SW480 (cell line): Measurements from ENCODE around the gene PARM1.

Experiments used
- DNase-seq: peaks from one replicate; pipeline ENCODE4 v3.0.0-alpha.2; 2016; ENCODE audit warnings: low spot score

The PARM1 gene

GRCh38 chr4:74932832-74933561 lies at the start of gene PARM1:
Gene PARM1 (plus strand): TSS chr4:74933116. CDS start chr4:74933328, 212 bp downstream.
- DNase-seq = peak; percentile 68

- DNase-seq = no peak
Measured at GRCh38 chr4:74884266-74884665, 48.6 kb upstream of the PARM1 start.

- DNase-seq = no peak
Measured at GRCh38 chr4:74886484-74886883, 46.4 kb upstream of the PARM1 start.

GRCh38 chr4:74890341-74890740 lies 42.6 kb upstream of the PARM1 start:
- DNase-seq = no peak

- no peak for DNase-seq
Measured at GRCh38 chr4:74891037-74891436, 41.9 kb upstream of the PARM1 start.

GRCh38 chr4:74893171-74893570 lies 39.7 kb upstream of the PARM1 start:
- DNase-seq = no peak

GRCh38 chr4:74896595-74896994 lies 36.3 kb upstream of the PARM1 start:
- no peak for DNase-seq

GRCh38 chr4:74897386-74897785 lies 35.5 kb upstream of the PARM1 start:
- DNase-seq = no peak

GRCh38 chr4:74900862-74901261 lies 32.1 kb upstream of the PARM1 start:
- no peak for DNase-seq

GRCh38 chr4:74904509-74905065 lies 28.3 kb upstream of the PARM1 start:
- DNase-seq = no peak

GRCh38 chr4:74906771-74907170 lies 26.1 kb upstream of the PARM1 start:
- DNase-seq = no peak

GRCh38 chr4:74919783-74920182 lies 13.1 kb upstream of the PARM1 start:
- DNase-seq = no peak

GRCh38 chr4:74920704-74921103 lies 12.2 kb upstream of the PARM1 start:
- DNase-seq = no peak

- no peak for DNase-seq
Measured at GRCh38 chr4:74921490-74921889, 11.4 kb upstream of the PARM1 start.

- DNase-seq = no peak
Measured at GRCh38 chr4:74926007-74926406, 6.9 kb upstream of the PARM1 start.

- DNase-seq = no peak
Measured at GRCh38 chr4:74930162-74930561, 2.8 kb upstream of the PARM1 start.

GRCh38 chr4:74931376-74931775 lies 1.5 kb upstream of the PARM1 start:
- DNase-seq = no peak

GRCh38 chr4:74932010-74932409 lies 906 bp upstream of the PARM1 start:
- DNase-seq = no peak

GRCh38 chr4:74933562-74934015 lies 673 bp downstream of the PARM1 start:
- no peak for DNase-seq

GRCh38 chr4:74934016-74934831 lies 1.3 kb downstream of the PARM1 start:
- peak; percentile 39 for DNase-seq

GRCh38 chr4:74934888-74935287 lies 2.0 kb downstream of the PARM1 start:
- no peak for DNase-seq

- no peak for DNase-seq
Measured at GRCh38 chr4:74941123-74941522, 8.2 kb downstream of the PARM1 start.
